HCT116 (cell line): ENCODE data around the gene ENOX1. TPM values are rescaled to one million over a fixed set of nuclear protein-coding genes. Genes with fewer than 3 reads are reported as not detected.

Experiments used
- ATAC-seq: fragments of 200-7000 bp; cut with Tn5 transposase; 2 replicates; pipeline ENCODE4 v1.9.1; 2020; ENCODE audit warnings: mild to moderate bottlenecking, moderate library complexity
- BruUV-seq: library from RNA; stranded (reverse); fragments of 400-500 nt; replicated peaks from 2 replicates; lab custom pipeline; 2021; lab: Mats Ljungman, UMichigan
- CTCF ChIA-PET: fragments of 300-600 bp; sonication (Branson Sonifier 250); formaldehyde crosslinking; loops from one replicate; lab custom pipeline; 2021; ENCODE audit warnings: antibody characterized with exemption; lab: Charles Lee
- POLR2A ChIA-PET: fragments of 300-600, 350-600 bp; sonication (Branson Sonifier 250); formaldehyde crosslinking; loops from one replicate; lab custom pipeline; 2021; ENCODE audit warnings: antibody characterized with exemption; lab: Charles Lee
- RAD21 ChIA-PET, 2 experiments: fragments of 300-600 bp; sonication (Branson Sonifier 250); formaldehyde crosslinking; loops; one replicate each; lab custom pipeline; 2023; ENCODE audit warnings: low total read pairs in 2 of 2; ENCODE audit not compliant: uncharacterized antibody in 2 of 2, unreplicated experiment in 2 of 2, low non-redundant PET in 1 of 2; lab: Charles Lee
- DNase-seq: peaks from one replicate; pipeline ENCODE4 v3.0.0-alpha.2; 2010; ENCODE audit warnings: low read depth, low spot score
- H2AFZ ChIP-seq: fragments of 200-600 bp; shearing (Covaris generic), sonication (generic); 2 replicates; pipeline ENCODE4 v1.6.1; 2017; ENCODE audit warnings: low read depth, mixed run types, mixed read lengths, antibody characterized with exemption, low read length; ENCODE audit not compliant: poor library complexity, severe bottlenecking
- H3K27ac ChIP-seq: 2 replicates; pipeline ENCODE4 v1.5.1; 2012; ENCODE audit warnings: low read depth, low read length
- H3K27me3 ChIP-seq: fragments of 200-600 bp; sonication (generic); 2 replicates; pipeline ENCODE4 v1.6.1; 2016; ENCODE audit warnings: mixed run types, low read length, mixed read lengths; ENCODE audit not compliant: insufficient read depth
- H3K36me3 ChIP-seq, 2 experiments: fragments of 200-500 bp in 1 of 2; fragments of 200-600 bp in 1 of 2; sonication (Bioruptor generic) in 1 of 2; sonication (generic) in 1 of 2; 2 replicates each; pipeline versions ENCODE4 v1.5.1 to v1.6.1; 2014 to 2016; ENCODE audit warnings: low read length in 2 of 2, inconsistent platforms in 1 of 2, mixed read lengths in 1 of 2, mixed run types in 1 of 2; ENCODE audit not compliant: insufficient read depth in 2 of 2, control insufficient read depth in 1 of 2
- H3K4me1 ChIP-seq, 2 experiments: fragments of 200-600 bp in 1 of 2; sonication (generic) in 1 of 2; 2 replicates each; pipeline versions ENCODE4 v1.5.1 to v1.6.1; 2012 to 2017; ENCODE audit warnings: low read length in 2 of 2, inconsistent platforms in 1 of 2, mild to moderate bottlenecking in 1 of 2, mixed read lengths in 1 of 2, mixed run types in 1 of 2, moderate library complexity in 1 of 2; ENCODE audit not compliant: insufficient read depth in 2 of 2, control insufficient read depth in 1 of 2
- H3K4me2 ChIP-seq: fragments of 200-600 bp; sonication (generic); 2 replicates; pipeline ENCODE4 v1.6.1; 2017; ENCODE audit warnings: mixed run types, low read length, mixed read lengths
- H3K4me3 ChIP-seq, 2 experiments: fragments of 200-600 bp in 1 of 2; sonication (generic) in 1 of 2; replicated peaks in 1 of 2; 2 replicates each; pipeline ENCODE4 v1.5.1; 2011 to 2016; ENCODE audit warnings: low read length in 2 of 2, control low read depth in 1 of 2, low read depth in 1 of 2, mild to moderate bottlenecking in 1 of 2, mixed read lengths in 1 of 2, mixed run types in 1 of 2
- H3K79me2 ChIP-seq: fragments of 200-600 bp; sonication (generic); 2 replicates; pipeline ENCODE4 v1.6.1; 2017; ENCODE audit warnings: mild to moderate bottlenecking, mixed run types, low read length, moderate library complexity, mixed read lengths; ENCODE audit not compliant: insufficient read depth
- H3K9ac ChIP-seq: fragments of 200-600 bp; sonication (generic); 2 replicates; pipeline ENCODE4 v1.6.1; 2016; ENCODE audit warnings: low read length, mixed read lengths
- H3K9me2 ChIP-seq: fragments of 200-600 bp; sonication (generic), shearing (Covaris generic); 2 replicates; pipeline ENCODE4 v1.6.1; 2017; ENCODE audit warnings: mixed run types, mild to moderate bottlenecking, moderate library complexity; ENCODE audit not compliant: insufficient read depth
- H3K9me3 ChIP-seq, 2 experiments: fragments of 200-500 bp in 1 of 2; fragments of 200-600 bp in 1 of 2; sonication (Bioruptor generic) in 1 of 2; sonication (generic) in 1 of 2; 2 replicates each; pipeline ENCODE4 v1.6.1; 2014 to 2017; ENCODE audit warnings: low read length in 2 of 2, mixed read lengths in 2 of 2, inconsistent platforms in 1 of 2, low read depth in 1 of 2, mild to moderate bottlenecking in 1 of 2, mixed run types in 1 of 2, moderate library complexity in 1 of 2; ENCODE audit not compliant: control insufficient read depth in 1 of 2, insufficient read depth in 1 of 2
- H4K20me1 ChIP-seq: fragments of 200-600 bp; sonication (generic), shearing (Covaris generic); 2 replicates; pipeline ENCODE4 v1.6.1; 2017; ENCODE audit warnings: mixed run types, mild to moderate bottlenecking, moderate library complexity; ENCODE audit not compliant: insufficient read depth
- EGR1 ChIP-seq: IDR thresholded peaks from 2 replicates; pipeline ENCODE4 v1.6.1; 2012; ENCODE audit warnings: low read depth
- EZH2phosphoT487 ChIP-seq: fragments of 200-600 bp; IDR thresholded peaks from 2 replicates; pipeline ENCODE4 v1.6.1; 2018; ENCODE audit warnings: antibody characterized with exemption, borderline replicate concordance
- JUND ChIP-seq: IDR thresholded peaks from 2 replicates; pipeline ENCODE4 v1.6.1; 2012
- SRF ChIP-seq: IDR thresholded peaks from 2 replicates; pipeline ENCODE4 v1.6.1; 2012; ENCODE audit warnings: low read depth
- YY1 ChIP-seq: IDR thresholded peaks from 2 replicates; pipeline ENCODE4 v1.6.1; 2011; ENCODE audit warnings: low read length, low read depth, moderate library complexity, mild to moderate bottlenecking; ENCODE audit not compliant: insufficient replicate concordance; ENCODE audit errors: extremely low read depth
- ZFX ChIP-seq: fragments of 450-650 bp; IDR thresholded peaks from 2 replicates; pipeline ENCODE4 v1.6.1; 2017
- ZNF274 ChIP-seq: fragments of 200-500 bp; sonication (Bioruptor generic); IDR thresholded peaks from 2 replicates; pipeline ENCODE4 v1.6.1; 2014; ENCODE audit warnings: mild to moderate bottlenecking, low read depth, low read length, inconsistent platforms
- intact Hi-C: fragments of 100-400 bp; cut with micrococcal nuclease; formaldehyde crosslinking; loops from 2 replicates; pipeline ENCODE4 v1.10.0; 2022
- total RNA-seq: library from RNA; stranded (reverse); gene quantifications from one replicate; pipeline ENCODE4 v1.2.1, GENCODE V29; 2021; ENCODE audit not compliant: unreplicated experiment
- TF ChIP-seq, protein P1 (sequence below): IDR thresholded peaks from 2 replicates; pipeline ENCODE4 v1.6.1; 2012
- TF ChIP-seq, protein P2 (sequence below): IDR thresholded peaks from 2 replicates; pipeline ENCODE4 v1.6.1; 2011; ENCODE audit warnings: mild to moderate bottlenecking, low read length, moderate library complexity; ENCODE audit not compliant: insufficient replicate concordance; ENCODE audit errors: extremely low read depth

Gene ENOX1
- total RNA-seq, 1 experiment from 2014 or later: 4.5 TPM

DNA sequence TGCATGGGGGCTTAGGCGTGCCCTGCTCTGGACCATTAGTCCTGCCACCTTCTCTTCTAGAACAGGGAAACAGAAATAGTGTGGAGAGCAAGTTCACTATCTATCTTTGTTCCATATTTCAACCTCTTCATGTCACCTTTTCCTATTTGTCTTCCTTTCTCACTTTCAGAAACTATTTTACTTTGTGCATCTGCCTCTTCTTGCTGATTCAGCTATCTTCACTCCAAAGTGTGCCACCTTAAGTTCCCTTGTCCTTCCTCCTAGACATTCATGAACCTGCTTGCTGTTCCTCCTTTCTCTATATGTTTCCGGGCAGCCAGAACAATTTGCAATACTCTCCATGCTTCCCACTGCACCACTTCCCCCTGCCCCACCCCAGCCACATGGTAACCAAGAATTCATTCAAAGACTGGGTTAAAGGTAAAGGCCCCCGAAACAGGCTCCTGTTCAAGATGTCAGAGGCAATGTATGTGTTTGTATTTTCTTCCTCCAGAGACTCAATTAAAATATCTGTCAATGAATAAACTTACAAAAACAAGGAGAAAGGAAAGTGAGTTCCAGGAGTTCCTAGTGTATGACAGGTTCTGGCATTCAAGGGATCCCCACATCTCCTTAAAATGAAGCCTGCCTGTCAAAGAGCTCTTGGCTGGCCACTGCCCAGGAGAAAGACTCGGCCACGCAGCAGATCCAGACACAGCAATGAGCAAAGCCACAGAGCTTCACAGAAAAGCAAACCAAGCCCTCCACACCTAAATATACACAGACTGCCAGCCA lies 495.3 kb downstream of the ENOX1 start:
- H3K79me2 ChIP-seq: no peaks in the 10 kb centered on the region
- H3K9ac ChIP-seq: no peak overlapping the region
- no peak for DNase-seq
- no peak overlapping the region for H3K4me3 ChIP-seq
- no peak overlapping the region for H3K4me2 ChIP-seq
- H3K27ac ChIP-seq: no peak overlapping the region
- H3K4me1 ChIP-seq: no peaks in the 10 kb centered on the region
- no TSS peak for BruUV-seq
- H3K9me2 ChIP-seq: no peaks in the 10 kb centered on the region
- H3K36me3 ChIP-seq: no peaks in the 10 kb centered on the region
- intact Hi-C loops: no loop called here
- ChIA-PET RAD21 (no interaction called here), CTCF (no interaction called here), POLR2A (no interaction called here)
- no peak overlapping the region for H2AFZ ChIP-seq
- H3K9me3 ChIP-seq: no peaks in the 10 kb centered on the region
- no peak for ATAC-seq
- H3K27me3 ChIP-seq: no peaks in the 10 kb centered on the region
- TF ChIP-seq, protein P1, sequence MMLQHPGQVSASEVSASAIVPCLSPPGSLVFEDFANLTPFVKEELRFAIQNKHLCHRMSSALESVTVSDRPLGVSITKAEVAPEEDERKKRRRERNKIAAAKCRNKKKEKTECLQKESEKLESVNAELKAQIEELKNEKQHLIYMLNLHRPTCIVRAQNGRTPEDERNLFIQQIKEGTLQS: no peak
- no peak for TF ChIP-seq SRF
- TF ChIP-seq ZNF274: no peak
- TF ChIP-seq YY1: no peak
- TF ChIP-seq, protein P2, sequence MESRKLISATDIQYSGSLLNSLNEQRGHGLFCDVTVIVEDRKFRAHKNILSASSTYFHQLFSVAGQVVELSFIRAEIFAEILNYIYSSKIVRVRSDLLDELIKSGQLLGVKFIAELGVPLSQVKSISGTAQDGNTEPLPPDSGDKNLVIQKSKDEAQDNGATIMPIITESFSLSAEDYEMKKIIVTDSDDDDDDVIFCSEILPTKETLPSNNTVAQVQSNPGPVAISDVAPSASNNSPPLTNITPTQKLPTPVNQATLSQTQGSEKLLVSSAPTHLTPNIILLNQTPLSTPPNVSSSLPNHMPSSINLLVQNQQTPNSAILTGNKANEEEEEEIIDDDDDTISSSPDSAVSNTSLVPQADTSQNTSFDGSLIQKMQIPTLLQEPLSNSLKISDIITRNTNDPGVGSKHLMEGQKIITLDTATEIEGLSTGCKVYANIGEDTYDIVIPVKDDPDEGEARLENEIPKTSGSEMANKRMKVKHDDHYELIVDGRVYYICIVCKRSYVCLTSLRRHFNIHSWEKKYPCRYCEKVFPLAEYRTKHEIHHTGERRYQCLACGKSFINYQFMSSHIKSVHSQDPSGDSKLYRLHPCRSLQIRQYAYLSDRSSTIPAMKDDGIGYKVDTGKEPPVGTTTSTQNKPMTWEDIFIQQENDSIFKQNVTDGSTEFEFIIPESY: no peak
- no peak for TF ChIP-seq ZFX
- no peak for TF ChIP-seq EZH2phosphoT487
- no peak for TF ChIP-seq EGR1
- no peak for TF ChIP-seq JUND
- H4K20me1 ChIP-seq: no peaks in the 10 kb centered on the region
